Progenitor cell of endocrine pancreas (in vitro differentiated cells): ENCODE results near the gene FZD7. TPM values are rescaled to one million over a fixed set of nuclear protein-coding genes. Genes with fewer than 3 reads are reported as not detected.

Experiments
- DNase-seq: peaks from one replicate; pipeline ENCODE4 v3.0.0; 2021; ENCODE audit warnings: low spot score; ENCODE audit not compliant: unreplicated experiment
- H3K27ac Mint-ChIP-seq: 2 replicates; pipeline ENCODE4 v1.8.0; 2021; ENCODE audit warnings: mild to moderate bottlenecking, moderate library complexity, mixed read lengths
- H3K27me3 Mint-ChIP-seq: 2 replicates; pipeline ENCODE4 v1.8.0; 2021; ENCODE audit warnings: mixed read lengths
- H3K36me3 Mint-ChIP-seq: 2 replicates; pipeline ENCODE4 v1.8.0; 2022; ENCODE audit warnings: mixed read lengths; ENCODE audit not compliant: insufficient read depth
- H3K4me1 Mint-ChIP-seq: 2 replicates; pipeline ENCODE4 v1.8.0; 2021; ENCODE audit warnings: low read depth, mixed read lengths
- H3K4me3 Mint-ChIP-seq: 2 replicates; pipeline ENCODE4 v1.8.0; 2021; ENCODE audit warnings: low read depth, mild to moderate bottlenecking, moderate library complexity, mixed read lengths
- H3K9me3 Mint-ChIP-seq: 2 replicates; pipeline ENCODE4 v1.8.0; 2021; ENCODE audit warnings: low read depth, mixed read lengths
- long read RNA-seq: library from polyadenylated mRNA; unstranded; transcript quantifications from one replicate; pipeline ENCODE4 v2.0.0, GENCODE V29; 2020
- total RNA-seq: library from RNA; stranded (reverse); gene quantifications from 2 replicates; pipeline ENCODE4 v1.2.1, GENCODE V29; 2021
- TF ChIP-seq, protein P1 (sequence below): fragments of 200-600 bp; sonication (generic); IDR thresholded peaks from one replicate; pipeline ENCODE4 v1.5.0; 2021; ENCODE audit warnings: antibody characterized with exemption, mild to moderate bottlenecking; ENCODE audit not compliant: unreplicated experiment

Gene FZD7
- total RNA-seq = 74.2 and 74.4 TPM in 2 replicates
- long read RNA-seq, transcript FZD7-201 (1 exons, 3,859 nt) = major isoform, 21 of 21 reads
- long read RNA-seq, partial matches to known transcripts = 0 of 21 reads
- long read RNA-seq, other reads (novel, unspliced or antisense) = 0 of 21 reads

- Mint-ChIP-seq H3K36me3 (peaks cover 2% of the 10 kb centered on the region), H3K4me3 (peak within 1 kb of the TSS; percentile 85), H3K9me3 (no peaks in the 10 kb centered on the region), H3K27me3 (no peaks in the 10 kb centered on the region), H3K4me1 (peaks cover 14% of the 10 kb centered on the region), H3K27ac (peak within 1 kb of the TSS; percentile 99)
- TF ChIP-seq, protein P1, sequence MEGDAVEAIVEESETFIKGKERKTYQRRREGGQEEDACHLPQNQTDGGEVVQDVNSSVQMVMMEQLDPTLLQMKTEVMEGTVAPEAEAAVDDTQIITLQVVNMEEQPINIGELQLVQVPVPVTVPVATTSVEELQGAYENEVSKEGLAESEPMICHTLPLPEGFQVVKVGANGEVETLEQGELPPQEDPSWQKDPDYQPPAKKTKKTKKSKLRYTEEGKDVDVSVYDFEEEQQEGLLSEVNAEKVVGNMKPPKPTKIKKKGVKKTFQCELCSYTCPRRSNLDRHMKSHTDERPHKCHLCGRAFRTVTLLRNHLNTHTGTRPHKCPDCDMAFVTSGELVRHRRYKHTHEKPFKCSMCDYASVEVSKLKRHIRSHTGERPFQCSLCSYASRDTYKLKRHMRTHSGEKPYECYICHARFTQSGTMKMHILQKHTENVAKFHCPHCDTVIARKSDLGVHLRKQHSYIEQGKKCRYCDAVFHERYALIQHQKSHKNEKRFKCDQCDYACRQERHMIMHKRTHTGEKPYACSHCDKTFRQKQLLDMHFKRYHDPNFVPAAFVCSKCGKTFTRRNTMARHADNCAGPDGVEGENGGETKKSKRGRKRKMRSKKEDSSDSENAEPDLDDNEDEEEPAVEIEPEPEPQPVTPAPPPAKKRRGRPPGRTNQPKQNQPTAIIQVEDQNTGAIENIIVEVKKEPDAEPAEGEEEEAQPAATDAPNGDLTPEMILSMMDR = peak; percentile 30
- peak; percentile 92 for DNase-seq
These were observed at the start of gene FZD7 for GRCh38 chr2:202033317-202034248. Gene FZD7, plus strand, starts transcription at chr2:202033855. Its CDS starts 793 bp downstream, at chr2:202034648.

- no peak overlapping the region for H3K4me3 Mint-ChIP-seq
- no peak for DNase-seq
- no peaks in the 10 kb centered on the region for H3K9me3 Mint-ChIP-seq
- H3K27me3 Mint-ChIP-seq = no peaks in the 10 kb centered on the region
- TF ChIP-seq, protein P1 = no peak
- peaks cover 25% of the 10 kb centered on the region for H3K4me1 Mint-ChIP-seq
- no peaks in the 10 kb centered on the region for H3K36me3 Mint-ChIP-seq
- H3K27ac Mint-ChIP-seq = peak overlapping the region; percentile 89
These were observed 49.3 kb upstream of the FZD7 start for GRCh38 chr2:201984333-201984732.

- Mint-ChIP-seq H3K9me3 (no peaks in the 10 kb centered on the region), H3K4me3 (no peak overlapping the region), H3K36me3 (no peaks in the 10 kb centered on the region), H3K27ac (no peak overlapping the region), H3K27me3 (no peaks in the 10 kb centered on the region), H3K4me1 (peaks cover 25% of the 10 kb centered on the region)
- TF ChIP-seq, protein P1 = no peak
- no peak for DNase-seq
These were observed 48.7 kb upstream of the FZD7 start for GRCh38 chr2:201984800-201985525.

GRCh38 chr2:201985728-201986462 lies 47.8 kb upstream of the FZD7 start:
- Mint-ChIP-seq H3K4me1 (peaks cover 25% of the 10 kb centered on the region), H3K9me3 (no peaks in the 10 kb centered on the region), H3K27me3 (no peaks in the 10 kb centered on the region), H3K27ac (peak overlapping the region; percentile 78), H3K36me3 (no peaks in the 10 kb centered on the region), H3K4me3 (no peak overlapping the region)
- TF ChIP-seq, protein P1 = no peak
- no peak for DNase-seq

DNA sequence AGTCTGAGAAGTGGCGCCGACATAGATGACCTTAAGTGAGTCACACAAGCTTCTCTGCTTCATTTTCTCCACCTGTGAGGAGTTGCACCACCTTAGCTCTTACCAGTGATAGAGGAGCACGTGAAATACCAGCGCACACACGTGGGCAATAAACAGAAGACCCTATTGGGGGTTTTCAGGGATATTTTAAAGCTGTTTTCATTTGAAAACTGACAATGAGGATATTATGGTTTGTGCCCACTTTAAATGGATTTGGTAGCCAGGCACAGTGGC lies 47.3 kb upstream of the FZD7 start:
- TF ChIP-seq, protein P1 = no peak
- peak overlapping the region; percentile 78 for H3K27ac Mint-ChIP-seq
- no peak overlapping the region for H3K4me3 Mint-ChIP-seq
- H3K9me3 Mint-ChIP-seq = no peaks in the 10 kb centered on the region
- no peaks in the 10 kb centered on the region for H3K27me3 Mint-ChIP-seq
- no peak for DNase-seq
- H3K36me3 Mint-ChIP-seq = no peaks in the 10 kb centered on the region
- peaks cover 27% of the 10 kb centered on the region for H3K4me1 Mint-ChIP-seq
